Thoracic aorta (tissue), 2 donors: Measurements from ENCODE around the gene ASTN1. TPM values are rescaled to one million over a fixed set of nuclear protein-coding genes. Genes with fewer than 3 reads are reported as not detected.

ENCODE experiments used
- ATAC-seq: fragments of 150-250 bp; one replicate; pipeline ENCODE4 v1.8.0; 2017; ENCODE audit warnings: low read depth; ENCODE audit not compliant: insufficient number of reproducible peaks, low FRiP score
- DNase-seq: peaks from one replicate; pipeline ENCODE4 v3.0.0-alpha.2; 2020; ENCODE audit warnings: low spot score
- H3K27ac ChIP-seq, 2 donors: fragments of 200-600 bp; sonication (generic); 1 replicate in 1 of 2; 2 replicates in 1 of 2; pipeline ENCODE4 v1.5.1; 2016; ENCODE audit warnings: mild to moderate bottlenecking in 2 of 2, moderate library complexity in 2 of 2
- H3K27me3 ChIP-seq: fragments of 200-600 bp; sonication (generic); replicated peaks from 2 replicates; pipeline ENCODE4 v1.6.0; 2016; ENCODE audit warnings: mild to moderate bottlenecking; ENCODE audit not compliant: insufficient read depth
- H3K36me3 ChIP-seq: fragments of 200-600 bp; sonication (generic); one replicate; pipeline ENCODE4 v1.5.1; 2016
- H3K4me1 ChIP-seq, 2 donors: fragments of 200-600 bp; sonication (generic); 1 replicate in 1 of 2; 2 replicates in 1 of 2; pipeline versions ENCODE4 v1.5.1 to v1.6.0; 2016; ENCODE audit warnings: low read depth in 2 of 2, mild to moderate bottlenecking in 1 of 2; ENCODE audit not compliant: control insufficient read depth in 1 of 2
- H3K4me3 ChIP-seq: fragments of 200-600 bp; sonication (generic); 2 replicates; pipeline ENCODE4 v1.5.1; 2016; ENCODE audit warnings: mild to moderate bottlenecking
- H3K9me3 ChIP-seq: fragments of 200-600 bp; sonication (generic); 2 replicates; pipeline ENCODE4 v1.5.1; 2016
- CTCF ChIP-seq: fragments of 200-600 bp; sonication (generic); IDR thresholded peaks from one replicate; pipeline ENCODE4 v1.5.1; 2019; ENCODE audit warnings: antibody characterized with exemption
- total RNA-seq, 2 donors: library from RNA; depleted of rRNA; stranded (reverse); fragments of >200 nt; gene quantifications; one replicate each; pipeline versions ENCODE4 v1.1.0 to v1.2.3, GENCODE V29; 2016

Gene ASTN1
- total RNA-seq, 2 donors from 2014 or later: 0.41 to 0.42 TPM

DNA sequence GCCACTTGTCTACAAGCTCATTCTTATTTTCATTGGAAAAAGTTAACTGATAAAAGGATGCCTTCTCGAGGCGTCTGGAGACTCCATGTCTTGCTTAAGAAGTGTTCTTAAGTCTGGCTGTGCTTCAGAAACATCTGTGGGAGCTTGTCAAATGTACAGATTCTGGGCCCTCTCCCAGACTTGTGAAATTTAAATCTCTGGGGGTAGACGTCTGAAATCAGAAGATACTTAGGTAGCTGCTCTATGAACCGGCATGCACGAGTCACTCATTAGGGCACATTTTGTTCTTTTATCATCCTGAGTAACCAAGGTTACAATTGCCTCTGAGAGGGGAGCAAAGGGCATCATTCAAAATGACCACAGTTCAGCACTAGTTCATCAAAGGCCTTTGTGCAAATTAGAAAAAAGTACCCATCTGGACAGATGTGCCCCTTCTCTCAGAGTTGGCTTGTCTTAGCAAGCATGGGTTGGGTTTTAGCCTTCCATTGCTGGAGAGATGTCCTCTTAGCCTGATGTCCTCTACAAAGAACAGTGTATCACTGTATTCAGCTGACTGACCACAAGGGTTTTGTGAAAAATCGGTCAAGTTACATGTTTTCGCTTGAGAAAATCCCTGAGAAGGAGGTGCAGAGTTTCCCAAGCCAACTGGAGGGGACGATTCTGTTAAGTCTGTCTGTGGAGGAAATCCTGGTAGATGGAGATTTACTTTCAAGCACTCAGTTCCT is 156.9 kb downstream of the ASTN1 start:
- H3K36me3 ChIP-seq: no peaks in the 10 kb centered on the region
- no peaks in the 10 kb centered on the region for H3K27me3 ChIP-seq
- TF ChIP-seq CTCF: no peak
- DNase-seq (no peak), ATAC-seq (no peak)
- H3K4me1 ChIP-seq: no peaks in the 10 kb centered on the region
- H3K4me3 ChIP-seq: no peak overlapping the region
- H3K27ac ChIP-seq: no peak overlapping the region
- H3K9me3 ChIP-seq: no peaks in the 10 kb centered on the region

DNA sequence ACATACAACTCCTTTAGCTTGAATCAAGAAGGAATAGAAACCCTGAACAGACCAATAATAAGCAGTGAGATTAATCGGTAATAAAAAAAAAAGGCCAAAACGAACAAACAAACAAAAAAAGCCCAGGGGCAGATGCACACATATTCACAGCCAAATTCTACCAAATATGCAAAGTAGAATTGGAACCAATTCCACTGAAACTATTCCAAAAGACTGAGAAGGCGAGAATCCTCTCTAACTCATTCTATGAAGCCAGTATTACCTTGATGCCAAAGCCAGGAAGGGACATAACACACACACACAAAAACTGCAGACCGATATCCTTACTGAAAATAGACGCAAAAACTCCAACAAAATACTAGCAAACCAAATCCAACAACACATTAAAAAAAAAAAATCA is 161.6 kb downstream of the ASTN1 start:
- no peaks in the 10 kb centered on the region for H3K36me3 ChIP-seq
- no peak overlapping the region for H3K27ac ChIP-seq
- ATAC-seq (no peak), DNase-seq (no peak)
- no peaks in the 10 kb centered on the region for H3K9me3 ChIP-seq
- no peaks in the 10 kb centered on the region for H3K4me1 ChIP-seq
- no peak for TF ChIP-seq CTCF
- H3K4me3 ChIP-seq: no peak overlapping the region
- no peaks in the 10 kb centered on the region for H3K27me3 ChIP-seq

- H3K27ac ChIP-seq: no peak overlapping the region
- H3K36me3 ChIP-seq: no peaks in the 10 kb centered on the region
- H3K27me3 ChIP-seq: no peaks in the 10 kb centered on the region
- DNase-seq (no peak), ATAC-seq (no peak)
- no peak for TF ChIP-seq CTCF
- no peaks in the 10 kb centered on the region for H3K9me3 ChIP-seq
- H3K4me1 ChIP-seq: no peaks in the 10 kb centered on the region
- no peak overlapping the region for H3K4me3 ChIP-seq
These were observed 163.0 kb downstream of the ASTN1 start for GRCh38 chr1:177001556-177001955.

- H3K27me3 ChIP-seq: no peaks in the 10 kb centered on the region
- DNase-seq (no peak), ATAC-seq (no peak)
- H3K4me1 ChIP-seq: no peaks in the 10 kb centered on the region
- H3K9me3 ChIP-seq: no peaks in the 10 kb centered on the region
- H3K4me3 ChIP-seq: no peak overlapping the region
- TF ChIP-seq CTCF: no peak
- H3K36me3 ChIP-seq: no peaks in the 10 kb centered on the region
- no peak overlapping the region for H3K27ac ChIP-seq
These were observed 166.2 kb downstream of the ASTN1 start for GRCh38 chr1:176998183-176998795.

GRCh38 chr1:176996456-176997090 is 167.9 kb downstream of the ASTN1 start:
- no peak for TF ChIP-seq CTCF
- Histone ChIP-seq H3K36me3 (no peaks in the 10 kb centered on the region), H3K9me3 (no peaks in the 10 kb centered on the region), H3K27ac (no peak overlapping the region), H3K4me1 (no peaks in the 10 kb centered on the region), H3K4me3 (no peak overlapping the region), H3K27me3 (no peaks in the 10 kb centered on the region)
- DNase-seq: no peak
- no peak for ATAC-seq
